Epithelial cell of esophagus (primary cell): Measurements from ENCODE around the gene MSMB.
"Not testable (repeated sequence)": the region's sequence is repeated elsewhere in the genome, so short reads cannot be mapped to it uniquely, and the experiment has no call there.

Experiments
- DNase-seq: peaks from one replicate; pipeline ENCODE4 v3.0.0; 2010; ENCODE audit warnings: low read depth
- H3K4me3 ChIP-seq: 2 replicates; pipeline ENCODE4 v1.5.1; 2011; ENCODE audit warnings: mild to moderate bottlenecking, low read length, control low read depth
- TF ChIP-seq, protein P1 (sequence below): IDR thresholded peaks from 2 replicates; pipeline ENCODE4 v1.5.1; 2011; ENCODE audit warnings: low read depth, mild to moderate bottlenecking, low read length, control low read depth, inconsistent platforms; ENCODE audit not compliant: insufficient read depth; ENCODE audit errors: missing control alignments

MSMB gene

DNA sequence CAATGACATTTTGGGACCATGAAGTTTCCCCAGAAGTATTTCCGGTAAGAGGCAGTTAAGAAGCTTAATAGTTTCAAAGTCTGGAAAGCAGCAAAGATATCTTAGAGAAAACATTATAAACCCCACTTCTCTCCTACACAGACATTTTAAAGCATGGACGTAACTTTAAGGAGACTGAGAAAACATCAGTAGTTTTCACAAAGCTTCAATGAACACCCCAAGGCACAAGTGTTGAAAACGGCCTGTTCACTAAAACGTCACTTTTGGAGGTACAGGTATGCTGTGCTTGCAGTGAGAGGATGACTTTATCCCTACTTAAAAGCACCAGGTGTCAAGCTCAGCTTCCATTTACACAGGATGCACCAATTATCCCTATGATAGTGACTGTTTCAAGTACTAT is 40.7 kb downstream of the MSMB start:
- no peak overlapping the region for H3K4me3 ChIP-seq
- TF ChIP-seq, protein P1, sequence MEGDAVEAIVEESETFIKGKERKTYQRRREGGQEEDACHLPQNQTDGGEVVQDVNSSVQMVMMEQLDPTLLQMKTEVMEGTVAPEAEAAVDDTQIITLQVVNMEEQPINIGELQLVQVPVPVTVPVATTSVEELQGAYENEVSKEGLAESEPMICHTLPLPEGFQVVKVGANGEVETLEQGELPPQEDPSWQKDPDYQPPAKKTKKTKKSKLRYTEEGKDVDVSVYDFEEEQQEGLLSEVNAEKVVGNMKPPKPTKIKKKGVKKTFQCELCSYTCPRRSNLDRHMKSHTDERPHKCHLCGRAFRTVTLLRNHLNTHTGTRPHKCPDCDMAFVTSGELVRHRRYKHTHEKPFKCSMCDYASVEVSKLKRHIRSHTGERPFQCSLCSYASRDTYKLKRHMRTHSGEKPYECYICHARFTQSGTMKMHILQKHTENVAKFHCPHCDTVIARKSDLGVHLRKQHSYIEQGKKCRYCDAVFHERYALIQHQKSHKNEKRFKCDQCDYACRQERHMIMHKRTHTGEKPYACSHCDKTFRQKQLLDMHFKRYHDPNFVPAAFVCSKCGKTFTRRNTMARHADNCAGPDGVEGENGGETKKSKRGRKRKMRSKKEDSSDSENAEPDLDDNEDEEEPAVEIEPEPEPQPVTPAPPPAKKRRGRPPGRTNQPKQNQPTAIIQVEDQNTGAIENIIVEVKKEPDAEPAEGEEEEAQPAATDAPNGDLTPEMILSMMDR: no peak
- DNase-seq: no peak

DNA sequence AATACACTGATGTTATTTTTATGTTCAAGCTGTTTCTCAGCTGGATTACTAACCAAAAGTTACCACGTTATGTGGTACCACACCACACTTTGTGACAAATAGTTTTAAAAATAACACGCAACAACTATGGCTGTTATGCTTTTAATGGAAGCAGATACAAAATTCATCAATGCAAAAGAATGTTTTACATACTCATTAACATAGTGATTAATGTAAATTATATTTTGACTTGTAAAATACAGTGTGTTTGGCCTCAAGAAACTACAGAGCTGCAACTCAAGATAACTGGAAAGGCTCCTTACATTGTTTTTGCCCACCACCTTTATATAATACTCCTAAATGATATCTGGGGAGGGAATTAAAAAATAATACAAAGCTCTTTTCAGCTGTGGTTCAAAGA is 41.1 kb downstream of the MSMB start:
- TF ChIP-seq, protein P1: no peak
- no peak overlapping the region for H3K4me3 ChIP-seq
- DNase-seq: no peak

DNA sequence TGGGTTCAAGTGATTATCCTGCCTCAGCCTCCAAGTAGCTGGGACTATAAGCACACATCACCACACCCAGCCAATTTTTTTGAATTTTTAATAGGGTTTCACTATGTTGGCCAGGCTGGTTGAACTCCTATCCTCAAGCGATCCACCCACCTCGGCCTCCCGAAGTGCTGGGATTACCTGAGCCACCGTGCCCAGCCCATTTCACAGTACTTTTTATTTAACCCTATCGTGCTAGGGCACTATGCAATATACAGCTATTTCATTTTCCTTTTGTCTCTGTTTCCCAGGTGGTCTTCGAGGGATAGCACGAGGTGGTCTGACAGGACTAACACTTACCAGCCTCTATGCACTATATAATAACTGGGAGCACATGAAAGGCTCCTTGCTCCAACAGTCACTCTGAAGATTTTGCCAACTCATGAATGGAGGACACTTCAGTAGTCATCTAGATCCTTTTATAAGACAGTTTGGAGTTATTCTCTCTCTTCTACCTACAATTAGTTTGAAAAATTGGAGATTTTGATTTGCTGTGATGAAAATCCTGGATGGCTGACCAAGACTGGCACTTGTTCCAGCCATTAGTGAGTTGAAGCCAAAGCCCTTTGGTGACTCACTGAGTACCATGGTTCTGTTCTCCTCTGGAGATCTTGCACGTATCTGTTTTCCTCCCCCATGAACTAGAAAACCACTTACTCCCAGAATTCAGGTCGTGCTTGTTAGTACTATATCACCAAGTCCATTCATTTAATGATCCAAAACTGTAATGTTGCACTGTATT is 43.0 kb downstream of the MSMB start:
- TF ChIP-seq, protein P1: no peak
- DNase-seq: no peak
- no peak overlapping the region for H3K4me3 ChIP-seq

DNA sequence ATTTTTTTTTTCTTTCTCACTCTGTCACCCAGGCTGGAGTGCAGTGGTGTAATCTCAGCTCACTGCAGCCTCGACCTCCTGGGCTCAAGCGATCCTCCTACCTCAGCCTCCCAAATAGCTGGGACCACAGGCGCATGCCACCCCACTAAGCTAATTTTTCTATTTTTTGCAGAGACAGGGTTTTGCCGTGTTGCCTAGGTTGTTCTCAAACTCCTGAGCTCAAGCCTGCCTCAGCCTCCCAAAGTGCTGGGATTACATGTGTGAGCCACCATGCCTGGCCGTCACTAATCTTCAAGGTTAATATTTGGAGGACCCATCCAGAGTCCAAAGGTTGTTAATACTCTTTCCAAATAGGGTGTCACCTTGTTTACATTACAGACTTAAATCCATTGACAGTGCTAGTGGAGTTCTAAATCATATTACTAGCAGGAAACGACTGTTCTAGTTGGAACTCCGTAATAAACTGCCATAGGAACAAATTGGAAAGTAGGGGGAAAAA is 43.8 kb downstream of the MSMB start:
- not testable (repeated sequence) for DNase-seq, H3K4me3 ChIP-seq

DNA sequence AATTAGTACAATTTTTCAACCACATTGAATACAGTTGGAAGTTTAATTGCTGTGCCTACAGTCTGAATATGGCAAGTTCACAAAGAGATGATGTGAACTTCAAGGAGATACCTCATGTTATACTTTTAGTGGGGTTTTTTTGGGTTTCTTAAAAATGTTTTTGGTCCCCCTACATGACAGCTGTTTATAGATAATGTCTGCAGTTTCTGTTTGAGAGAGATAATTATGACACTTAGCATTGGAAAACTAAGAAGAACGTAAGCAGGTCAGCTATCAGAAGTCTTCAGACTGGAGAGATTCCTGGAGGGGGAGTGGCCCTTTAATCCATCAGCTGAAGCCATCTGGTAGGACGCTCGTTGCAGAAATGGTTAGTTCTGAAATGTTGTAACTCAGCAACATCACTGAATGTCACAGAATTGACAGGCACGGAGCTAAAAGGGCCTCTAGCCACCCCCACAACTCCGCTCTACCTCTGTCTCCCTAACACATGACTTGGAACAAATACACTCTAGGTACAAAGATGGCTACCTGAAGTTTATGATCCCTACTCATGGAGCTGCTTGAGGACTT is 44.8 kb downstream of the MSMB start:
- TF ChIP-seq, protein P1: no peak
- no peak for DNase-seq
- no peak overlapping the region for H3K4me3 ChIP-seq

DNA sequence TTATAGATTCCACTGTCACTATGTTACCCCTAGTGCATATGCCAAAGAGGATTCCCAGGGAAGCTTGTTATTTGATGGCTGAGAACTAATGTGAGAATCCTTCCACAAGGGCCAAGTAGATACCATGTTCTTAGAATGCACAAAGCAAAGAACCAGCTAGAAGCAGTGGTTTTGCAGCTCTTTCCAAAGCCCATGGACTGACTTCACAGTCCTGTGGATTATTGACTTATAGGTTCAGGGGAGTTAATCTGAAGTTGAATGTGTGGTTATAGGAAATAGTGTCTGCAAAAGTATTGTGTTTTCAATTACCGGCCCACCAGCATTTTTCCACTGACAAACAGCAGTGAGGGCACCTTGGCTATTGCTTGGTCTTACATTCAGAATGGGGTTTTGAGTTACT is 45.5 kb downstream of the MSMB start:
- DNase-seq: no peak
- TF ChIP-seq, protein P1: no peak
- H3K4me3 ChIP-seq: no peak overlapping the region

DNA sequence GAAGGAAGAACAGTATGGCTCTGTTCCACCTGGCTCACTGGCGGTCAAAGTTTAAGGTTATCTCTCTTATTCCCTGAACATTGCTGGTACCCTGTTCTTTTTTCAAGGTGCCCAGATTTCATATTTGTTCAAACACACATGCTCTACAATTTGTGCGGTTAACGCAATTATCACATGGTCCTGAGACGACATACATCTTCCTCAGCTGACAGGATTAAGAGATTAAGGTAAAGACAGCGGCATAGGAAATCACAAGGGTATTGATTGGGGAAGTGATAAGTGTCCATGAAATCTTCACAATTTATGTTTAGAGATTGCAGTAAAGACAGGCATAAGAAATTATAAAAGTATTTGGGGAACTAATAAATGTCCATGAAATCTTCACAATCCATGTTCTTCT is 46.1 kb downstream of the MSMB start:
- DNase-seq, H3K4me3 ChIP-seq: not testable (repeated sequence)

DNA sequence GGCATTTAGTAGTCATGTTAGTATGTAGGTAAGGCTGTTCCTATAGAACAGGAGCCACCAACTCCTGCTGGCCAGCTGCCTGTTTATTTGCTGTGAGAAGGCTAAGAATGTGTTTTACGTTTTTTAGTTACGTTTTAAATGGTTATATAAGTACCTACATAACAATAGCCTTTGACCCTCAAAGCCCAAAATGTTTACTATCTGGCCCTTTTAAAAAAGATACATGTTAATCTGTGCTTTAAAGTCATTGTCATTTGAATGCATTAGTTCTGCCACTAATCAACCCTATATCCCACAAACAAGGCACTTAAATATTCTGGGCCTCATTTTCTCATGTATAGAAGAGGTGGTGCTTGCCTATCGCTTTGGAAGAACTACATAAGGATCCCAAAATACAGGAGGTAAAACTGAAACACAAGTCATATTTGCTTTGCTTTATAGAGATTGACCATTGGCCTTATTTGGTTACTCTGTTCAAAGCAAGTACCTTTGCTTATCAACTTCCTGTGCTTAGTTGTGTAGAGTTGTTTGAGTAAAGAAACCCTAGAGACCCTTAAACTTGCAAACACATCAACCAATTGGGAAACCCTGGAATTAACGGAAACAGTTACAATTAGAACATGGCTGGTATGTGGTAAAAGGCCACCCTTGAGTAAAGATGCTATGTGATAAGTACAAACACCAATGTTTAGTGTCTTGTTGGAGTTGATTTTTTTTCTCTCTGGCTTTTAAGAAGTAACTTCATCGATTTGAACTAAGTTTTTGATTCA is 47.9 kb downstream of the MSMB start:
- no peak overlapping the region for H3K4me3 ChIP-seq
- DNase-seq: no peak
- TF ChIP-seq, protein P1: no peak
